GM18951 (cell line): ENCODE data around the gene MCU.
"Not testable (repeated sequence)": the region's sequence is repeated elsewhere in the genome, so short reads cannot be mapped to it uniquely, and the experiment has no call there.

ENCODE experiments used
- POLR2A ChIP-seq: IDR thresholded peaks from 4 replicates; pipeline ENCODE4 v1.6.1; 2011; ENCODE audit warnings: mild to moderate bottlenecking; ENCODE audit not compliant: insufficient read length, insufficient read depth; ENCODE audit errors: extremely low read depth
- in situ Hi-C: fragments of 300-500 bp; cut with MboI; formaldehyde crosslinking; loops from one replicate; pipeline ENCODE4 v1.12.0; 2022; ENCODE audit warnings: low sequenced_read_pairs, mixed read lengths, inconsistent platforms; ENCODE audit not compliant: unreplicated experiment

Gene MCU

DNA sequence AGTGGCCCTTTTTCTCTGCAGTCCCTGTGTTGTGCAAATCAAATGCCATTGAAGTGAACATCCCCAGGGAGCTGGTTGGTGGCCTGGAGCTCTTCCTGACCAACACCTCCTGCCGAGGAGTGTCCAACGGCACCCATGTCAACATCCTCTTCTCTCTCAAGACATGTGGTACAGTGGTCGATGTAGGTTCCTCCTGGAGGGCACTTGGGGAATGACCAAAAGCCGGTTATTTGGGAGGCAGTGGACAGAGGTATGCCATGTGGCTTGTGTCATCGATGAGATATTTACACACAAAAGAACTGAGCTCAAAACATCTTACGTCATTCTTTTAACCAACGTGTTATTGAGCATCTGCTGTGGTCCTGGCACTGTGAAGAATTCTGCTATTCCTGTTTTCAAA, 221.3 kb downstream of the MCU start:
- TF ChIP-seq POLR2A = no peak

DNA sequence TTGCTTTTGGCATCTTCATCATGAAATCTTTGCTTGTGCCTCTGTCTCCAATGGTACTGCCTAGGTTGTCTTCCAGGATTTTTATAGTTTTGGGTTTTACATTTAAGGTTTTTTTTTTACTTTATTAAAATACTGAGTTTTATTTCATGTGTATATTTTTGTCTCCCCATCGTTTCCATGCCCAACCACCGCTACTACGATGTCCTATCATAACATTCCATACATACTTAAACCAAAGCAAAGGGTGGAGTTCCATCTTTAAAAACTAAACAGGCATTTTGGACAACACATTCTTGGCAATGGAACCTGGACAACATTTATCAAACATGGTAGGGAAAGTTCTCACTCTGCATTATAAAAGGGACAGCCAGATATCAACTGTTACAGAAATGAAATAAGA, 225.3 kb downstream of the MCU start:
- in situ Hi-C loops = not testable (repeated sequence)

More for the DNA sequence above, 221.3 kb downstream of the MCU start:
- in situ Hi-C loops = no loop called here

DNA sequence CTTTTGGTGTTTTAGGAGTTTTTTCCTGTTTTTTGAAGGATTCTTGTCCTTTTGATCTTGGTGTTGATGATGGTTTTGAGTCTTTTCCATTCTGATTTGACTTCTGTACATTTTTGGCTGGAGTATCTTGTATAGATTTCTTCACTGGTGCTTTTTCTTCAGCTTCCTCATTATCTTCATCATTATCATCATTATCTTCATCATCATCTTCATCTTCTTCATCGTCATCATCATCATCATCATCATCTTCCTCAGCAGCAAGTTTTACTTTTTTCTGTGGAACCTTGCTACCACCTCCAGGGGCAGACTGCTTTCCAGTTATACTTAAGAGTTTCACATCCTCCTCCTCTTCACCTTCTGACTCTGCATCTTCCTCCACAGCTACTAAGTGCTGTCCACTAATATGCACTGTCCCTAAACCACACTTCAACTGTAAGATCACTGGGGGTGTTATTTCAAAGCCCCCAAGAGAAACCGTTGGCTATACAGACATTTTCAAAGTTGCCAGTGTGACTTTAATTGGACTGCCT, 225.9 kb downstream of the MCU start:
- in situ Hi-C loops = not testable (repeated sequence)

DNA sequence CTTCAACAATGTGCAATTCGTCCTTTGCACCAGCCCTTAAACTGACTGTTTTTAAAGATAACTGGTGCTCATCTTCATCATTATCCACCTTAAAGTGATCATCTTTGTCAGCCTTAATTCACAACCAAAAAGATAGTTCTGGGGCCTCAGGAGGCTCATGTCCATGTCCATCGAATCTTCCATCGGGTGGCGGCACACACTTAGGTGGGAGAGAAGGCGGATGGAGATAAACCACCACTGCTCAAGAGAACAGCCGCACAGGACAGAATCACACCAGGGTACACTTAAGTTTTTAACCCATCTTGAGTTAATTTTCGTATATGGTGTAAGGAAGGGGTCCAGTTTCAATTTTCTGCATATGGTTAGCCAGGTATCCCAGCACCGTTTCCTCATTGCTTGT, 226.4 kb downstream of the MCU start:
- no peak for TF ChIP-seq POLR2A
- in situ Hi-C loops = no loop called here

GRCh38 chr10:72921147-72921683, 229.3 kb downstream of the MCU start:
- in situ Hi-C loops = not testable (repeated sequence)

- no peak for TF ChIP-seq POLR2A
- in situ Hi-C loops = no loop called here
These were observed 232.4 kb downstream of the MCU start for GRCh38 chr10:72924351-72924750.

GRCh38 chr10:72925951-72926465, 234.1 kb downstream of the MCU start:
- no peak for TF ChIP-seq POLR2A
- in situ Hi-C loops = no loop called here

DNA sequence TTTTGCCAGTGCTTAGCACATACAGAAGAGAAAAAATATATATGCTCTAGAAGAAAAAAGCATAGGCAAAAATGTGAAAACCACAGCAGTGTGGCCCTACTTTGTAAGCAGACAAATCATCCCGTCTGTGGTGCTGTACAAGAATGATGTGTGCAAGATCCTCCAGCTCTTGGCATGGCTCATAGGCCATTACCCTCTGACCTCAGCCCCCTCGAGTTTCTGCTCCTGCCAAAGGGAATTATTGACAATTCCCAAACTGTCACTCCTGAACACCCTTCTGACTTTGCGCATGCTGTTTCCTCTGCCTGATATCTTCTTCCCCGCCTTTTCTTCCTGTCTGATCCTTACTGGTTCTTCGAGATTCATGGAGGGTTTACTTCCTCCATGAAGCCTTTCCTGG, 235.5 kb downstream of the MCU start:
- no peak for TF ChIP-seq POLR2A
- in situ Hi-C loops = no loop called here

GRCh38 chr10:72928798-72929197, 236.9 kb downstream of the MCU start:
- TF ChIP-seq POLR2A = no peak
- in situ Hi-C loops = no loop called here

DNA sequence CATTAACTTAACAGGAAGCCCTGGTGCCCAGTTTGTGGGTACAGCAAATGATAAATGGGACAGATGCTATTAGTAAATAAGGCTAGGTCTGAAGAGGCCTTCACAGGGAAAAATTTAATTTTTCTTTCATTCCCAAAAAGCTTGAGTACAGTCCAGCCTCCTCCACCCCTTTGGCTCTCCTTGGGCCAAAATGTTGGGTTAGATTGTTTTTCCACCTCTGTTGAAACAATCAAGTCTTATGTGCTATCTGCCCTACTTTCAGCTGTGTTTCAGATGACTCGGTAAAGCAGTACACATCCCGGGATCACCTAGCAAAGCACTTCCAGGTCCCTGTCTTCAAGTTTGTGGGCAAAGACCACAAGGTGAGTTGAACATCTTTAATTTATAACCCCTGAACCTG, 238.3 kb downstream of the MCU start:
- no peak for TF ChIP-seq POLR2A
- in situ Hi-C loops = no loop called here

DNA sequence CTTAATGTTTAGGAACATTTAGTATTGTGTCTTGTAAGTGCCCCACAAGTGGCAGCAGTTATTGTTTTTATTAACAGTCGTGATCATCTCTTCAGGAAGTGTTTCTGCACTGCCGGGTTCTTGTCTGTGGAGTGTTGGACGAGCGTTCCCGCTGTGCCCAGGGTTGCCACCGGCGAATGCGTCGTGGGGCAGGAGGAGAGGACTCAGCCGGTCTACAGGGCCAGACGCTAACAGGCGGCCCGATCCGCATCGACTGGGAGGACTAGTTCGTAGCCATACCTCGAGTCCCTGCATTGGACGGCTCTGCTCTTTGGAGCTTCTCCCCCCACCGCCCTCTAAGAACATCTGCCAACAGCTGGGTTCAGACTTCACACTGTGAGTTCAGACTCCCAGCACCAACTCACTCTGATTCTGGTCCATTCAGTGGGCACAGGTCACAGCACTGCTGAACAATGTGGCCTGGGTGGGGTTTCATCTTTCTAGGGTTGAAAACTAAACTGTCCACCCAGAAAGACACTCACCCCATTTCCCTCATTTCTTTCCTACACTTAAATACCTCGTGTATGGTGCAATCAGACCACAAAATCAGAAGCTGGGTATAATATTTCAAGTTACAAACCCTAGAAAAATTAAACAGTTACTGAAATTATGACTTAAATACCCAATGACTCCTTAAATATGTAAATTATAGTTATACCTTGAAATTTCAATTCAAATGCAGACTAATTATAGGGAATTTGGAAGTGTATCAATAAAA, 240.5 kb downstream of the MCU start:
- in situ Hi-C loops = no loop called here
- no peak for TF ChIP-seq POLR2A

DNA sequence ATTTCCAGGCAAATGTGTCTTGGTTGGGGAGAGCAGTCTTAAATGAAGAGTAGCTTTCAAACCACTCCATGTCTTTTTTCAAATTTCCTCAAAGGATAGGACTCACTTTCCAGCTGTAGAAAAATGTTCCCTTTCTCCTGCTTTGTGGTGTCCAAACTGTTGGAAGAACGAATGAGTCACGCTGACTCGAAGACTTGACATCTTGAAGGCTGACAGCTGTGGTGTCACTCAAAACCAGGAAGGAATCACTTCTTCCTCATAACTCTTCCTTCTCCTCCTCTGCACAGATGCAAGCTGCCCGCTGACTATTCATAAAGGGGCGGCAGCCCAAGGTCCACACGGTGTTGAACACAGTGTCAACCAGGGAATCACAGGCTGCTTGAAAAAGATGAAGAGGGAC, 243.4 kb downstream of the MCU start:
- in situ Hi-C loops = no loop called here
- TF ChIP-seq POLR2A = no peak
